HG02885 (cell line): Measurements from ENCODE around the gene TMCC3.

Source experiments
- ATAC-seq: cut with Tn5 transposase; IDR thresholded peaks from one replicate; pipeline ENCODE4 v1.9.1; 2021; ENCODE audit warnings: mild to moderate bottlenecking; ENCODE audit not compliant: unreplicated experiment, poor library complexity

TMCC3 gene

GRCh38 chr12:94638521-94638920 lies 11.8 kb downstream of the TMCC3 start:
- ATAC-seq = no peak

- no peak for ATAC-seq
These were observed 12.8 kb downstream of the TMCC3 start for GRCh38 chr12:94637390-94638113.

GRCh38 chr12:94636462-94637085 lies 13.8 kb downstream of the TMCC3 start:
- no peak for ATAC-seq

- no peak for ATAC-seq
These were observed 15.6 kb downstream of the TMCC3 start for GRCh38 chr12:94634717-94635116.

- no peak for ATAC-seq
These were observed 17.0 kb downstream of the TMCC3 start for GRCh38 chr12:94633401-94633800.

GRCh38 chr12:94631058-94631457 lies 19.3 kb downstream of the TMCC3 start:
- no peak for ATAC-seq

- ATAC-seq = no peak
These were observed 21.4 kb downstream of the TMCC3 start for GRCh38 chr12:94628819-94629472.

GRCh38 chr12:94628369-94628768 lies 22.0 kb downstream of the TMCC3 start:
- no peak for ATAC-seq

- no peak for ATAC-seq
These were observed 24.8 kb downstream of the TMCC3 start for GRCh38 chr12:94625531-94625930.

- no peak for ATAC-seq
These were observed 27.0 kb downstream of the TMCC3 start for GRCh38 chr12:94623161-94623920.

- no peak for ATAC-seq
These were observed 27.9 kb downstream of the TMCC3 start for GRCh38 chr12:94622475-94622874.

- ATAC-seq = peak; percentile 96
These were observed 28.5 kb downstream of the TMCC3 start for GRCh38 chr12:94621662-94622359.

- no peak for ATAC-seq
These were observed 29.7 kb downstream of the TMCC3 start for GRCh38 chr12:94620621-94621020.

GRCh38 chr12:94618995-94619695 lies 31.2 kb downstream of the TMCC3 start:
- no peak for ATAC-seq

- no peak for ATAC-seq
These were observed 33.3 kb downstream of the TMCC3 start for GRCh38 chr12:94617101-94617500.

GRCh38 chr12:94616203-94616729 lies 34.1 kb downstream of the TMCC3 start:
- no peak for ATAC-seq

- no peak for ATAC-seq
These were observed 34.8 kb downstream of the TMCC3 start for GRCh38 chr12:94615260-94616181.

GRCh38 chr12:94614288-94614721 lies 36.1 kb downstream of the TMCC3 start:
- ATAC-seq = no peak
